ENCODE data around the gene ONECUT1. TPM values are rescaled to one million over a fixed set of nuclear protein-coding genes. Genes with fewer than 3 reads are reported as not detected.

Gene ONECUT1
- polyA plus RNA-seq, 2 of the 4 experiments (the other 2 are of a cell fraction) = 0.05 to 0.36 TPM

DNA sequence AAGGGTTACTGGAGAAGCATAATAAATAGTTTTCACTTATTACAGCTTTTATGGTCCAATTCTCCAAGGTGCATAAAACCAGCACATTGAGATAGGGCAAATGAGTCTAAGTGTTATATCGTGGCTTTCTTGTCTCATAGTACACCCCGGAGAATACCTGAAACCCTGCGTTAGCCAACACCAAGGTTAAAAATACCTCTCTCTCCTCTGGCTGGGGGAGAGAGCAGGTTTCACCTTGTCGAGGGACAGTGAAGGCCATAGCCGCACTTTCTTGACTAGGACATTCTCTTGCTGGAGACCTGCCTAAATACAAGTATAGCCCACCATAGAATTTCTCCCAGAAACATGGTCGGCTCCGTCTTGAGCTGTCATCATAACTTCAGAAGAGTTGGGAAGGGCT lies 59.5 kb downstream of the ONECUT1 start:
- no peak for ATAC-seq
- ChIA-PET CTCF (interaction anchor here (0.6 to 7.6 kb wide), 5 partner anchors 50 to 504 kb away, joined by 3 to 180 read pairs (median 3); no protein-coding TSS in a partner anchor), POLR2A (interaction anchor here (0.6 kb wide), 1 partner anchor 267 kb away, joined by 8 read pairs; no protein-coding TSS in a partner anchor)
- Histone ChIP-seq H3K9me3 (no peaks in the 10 kb centered on the region), H3K4me2 (no peak overlapping the region), H3K4me3 (no peak overlapping the region), H3K27ac (no peak overlapping the region), H3K4me1 (0 out of 3 replicates have a peak, but pooled peaks cover 3% of the 10 kb centered on the region)
- no peak for FAIRE-seq
- DNase-seq (ENCODE audit: low read depth in 1 of 2, low spot score in 1 of 2) = no peak
- 80% methylated on average over 7 of the region's 7 CpGs for WGBS (ENCODE audit: missing lambda C conversion rate)
- TF ChIP-seq RFX5 (IDR thresholded peaks at IDR 0.05) (no peak), HOXA7 (CRISPR knock-in tag; IDR thresholded peaks at IDR 0.05) (no peak), ESRRA (IDR thresholded peaks at IDR 0.05; ENCODE audit: borderline replicate concordance, low read length) (no peak), CBX8 (IDR thresholded peaks at IDR 0.05) (no peak), RARB (CRISPR knock-in tag; IDR thresholded peaks at IDR 0.05) (no peak), GATA3 (IDR thresholded peaks at IDR 0.05; ENCODE audit: borderline replicate concordance) (no peak)

DNA sequence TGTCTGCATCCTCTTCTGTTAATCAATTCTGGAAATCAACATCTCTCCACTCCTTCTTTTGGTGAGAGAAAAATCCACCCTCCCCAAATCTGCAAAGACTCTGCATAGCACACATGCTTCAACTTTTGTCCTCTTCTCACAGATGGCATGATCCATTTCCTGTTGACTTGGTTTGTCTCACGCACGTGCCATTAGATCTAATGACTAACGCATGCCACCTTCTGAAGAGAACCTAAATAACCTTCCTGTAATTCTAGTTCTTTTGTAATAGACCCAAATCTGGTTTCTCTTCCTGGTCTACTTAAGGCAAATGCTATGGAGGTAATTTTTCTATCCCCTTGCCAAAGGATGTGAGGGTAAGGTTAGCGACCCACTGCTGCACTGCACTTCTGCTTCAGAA lies 60.0 kb downstream of the ONECUT1 start:
- POLR2A ChIA-PET = interaction anchor here (0.6 kb wide), 1 partner anchor 267 kb away, joined by 8 read pairs; no protein-coding TSS in a partner anchor
- DNase-seq (ENCODE audit: low read depth in 1 of 2, low spot score in 1 of 2) (peak in 1 of 2 experiments; percentile 35), FAIRE-seq (peak; percentile 18), ATAC-seq (no peak)
- H3K4me2 ChIP-seq = no peak overlapping the region
- WGBS (ENCODE audit: missing lambda C conversion rate) = 76% methylated on average over 4 of the region's 4 CpGs
- TF ChIP-seq FOSL2 (IDR thresholded peaks at IDR 0.05) = no peak
- TF ChIP-seq FOSL2 (CRISPR knock-in tag; IDR thresholded peaks at IDR 0.05) = peak; percentile 1; the same call in 1 of the 2 replicates
- no peak for TF ChIP-seq NR3C1 (IDR thresholded peaks at IDR 0.05)
- no peak overlapping the region for H3K4me3 ChIP-seq
- H3K9me3 ChIP-seq = no peaks in the 10 kb centered on the region
- 0 out of 3 replicates have a peak, but pooled peaks cover 3% of the 10 kb centered on the region for H3K4me1 ChIP-seq
- H3K27ac ChIP-seq = no peak overlapping the region
- CTCF ChIA-PET = interaction anchor here (0.6 to 7.6 kb wide), 5 partner anchors 51 to 503 kb away, joined by 3 to 180 read pairs (median 3); no protein-coding TSS in a partner anchor

- no peak overlapping the region for H3K4me2 ChIP-seq
- WGBS (ENCODE audit: missing lambda C conversion rate) = 55% methylated on average over 2 of the region's 2 CpGs
- POLR2A ChIA-PET = no interaction called here
- 0 out of 3 replicates have a peak, but pooled peaks cover 3% of the 10 kb centered on the region for H3K4me1 ChIP-seq
- TF ChIP-seq FOSL2 (IDR thresholded peaks at IDR 0.05) (0 out of 2 replicates have a peak, but pooled peaks have one; percentile 3), FOSL2 (CRISPR knock-in tag; IDR thresholded peaks at IDR 0.05) (no peak)
- TF ChIP-seq, protein P1, sequence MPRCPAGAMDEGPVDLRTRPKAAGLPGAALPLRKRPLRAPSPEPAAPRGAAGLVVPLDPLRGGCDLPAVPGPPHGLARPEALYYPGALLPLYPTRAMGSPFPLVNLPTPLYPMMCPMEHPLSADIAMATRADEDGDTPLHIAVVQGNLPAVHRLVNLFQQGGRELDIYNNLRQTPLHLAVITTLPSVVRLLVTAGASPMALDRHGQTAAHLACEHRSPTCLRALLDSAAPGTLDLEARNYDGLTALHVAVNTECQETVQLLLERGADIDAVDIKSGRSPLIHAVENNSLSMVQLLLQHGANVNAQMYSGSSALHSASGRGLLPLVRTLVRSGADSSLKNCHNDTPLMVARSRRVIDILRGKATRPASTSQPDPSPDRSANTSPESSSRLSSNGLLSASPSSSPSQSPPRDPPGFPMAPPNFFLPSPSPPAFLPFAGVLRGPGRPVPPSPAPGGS (IDR thresholded peaks at IDR 0.05) = no peak
- ATAC-seq = no peak
- CTCF ChIA-PET = interaction anchor here (0.6 to 7.6 kb wide), 3 partner anchors 397 to 571 kb away, joined by 3 to 180 read pairs (median 4); no protein-coding TSS in a partner anchor
- DNase-seq (ENCODE audit: low read depth in 1 of 2, low spot score in 1 of 2) = no peak
- H3K4me3 ChIP-seq = no peak overlapping the region
- H3K27ac ChIP-seq = no peak overlapping the region
- H3K9me3 ChIP-seq = no peaks in the 10 kb centered on the region
- no peak for FAIRE-seq
Measured at GRCh38 chr15:52728899-52729298, 61.2 kb downstream of the ONECUT1 start.

GRCh38 chr15:52727815-52728214 lies 62.3 kb downstream of the ONECUT1 start:
- H3K4me1 ChIP-seq = 0 out of 3 replicates have a peak, but pooled peaks cover 3% of the 10 kb centered on the region
- 69% methylated on average over 3 of the region's 3 CpGs for WGBS (ENCODE audit: missing lambda C conversion rate)
- FAIRE-seq (no peak), DNase-seq (ENCODE audit: low read depth in 1 of 2, low spot score in 1 of 2) (no peak), ATAC-seq (no peak)
- H3K27ac ChIP-seq = no peak overlapping the region
- no peak overlapping the region for H3K4me2 ChIP-seq
- no peaks in the 10 kb centered on the region for H3K9me3 ChIP-seq
- CTCF ChIA-PET = interaction anchor here (0.9 kb wide), 1 partner anchor 471 kb away, joined by 4 read pairs; no protein-coding TSS in a partner anchor
- POLR2A ChIA-PET = no interaction called here
- H3K4me3 ChIP-seq = no peak overlapping the region
- no peak for TF ChIP-seq ESRRA (IDR thresholded peaks at IDR 0.05; ENCODE audit: borderline replicate concordance, low read length)
- TF ChIP-seq HOXB13 (CRISPR knock-in tag; IDR thresholded peaks at IDR 0.05; ENCODE audit: low read depth) = no peak
- TF ChIP-seq NPAS2 (CRISPR knock-in tag; IDR thresholded peaks at IDR 0.05; ENCODE audit: borderline replicate concordance) = no peak
- no peak for TF ChIP-seq POLR2AphosphoS2 (conservative IDR thresholded peaks at IDR 0.05; ENCODE audit: low read length)
- no peak for TF ChIP-seq KDM5A (IDR thresholded peaks at IDR 0.05)
- no peak for TF ChIP-seq SMC3 (IDR thresholded peaks at IDR 0.05)
- TF ChIP-seq CHD2 (IDR thresholded peaks at IDR 0.05; ENCODE audit: low read length, partially characterized antibody) = no peak
- no peak for TF ChIP-seq ELK1 (IDR thresholded peaks at IDR 0.05; ENCODE audit: low read depth, low read length)
- no peak for TF ChIP-seq RCOR1 (IDR thresholded peaks at IDR 0.05; ENCODE audit: low read depth, low read length)
- TF ChIP-seq HOXA7 (CRISPR knock-in tag; IDR thresholded peaks at IDR 0.05) = no peak
- no peak for TF ChIP-seq NR3C1 (IDR thresholded peaks at IDR 0.05)
- no peak for TF ChIP-seq JUNB (IDR thresholded peaks at IDR 0.05)
- TF ChIP-seq BHLHE40 (IDR thresholded peaks at IDR 0.05; ENCODE audit: low read depth, low read length) = no peak
- TF ChIP-seq CHD4 (IDR thresholded peaks at IDR 0.05; ENCODE audit: borderline replicate concordance) = no peak
- no peak for TF ChIP-seq CBX2 (IDR thresholded peaks at IDR 0.05; ENCODE audit: borderline replicate concordance, low read depth)
- TF ChIP-seq TFCP2L1 (CRISPR knock-in tag; IDR thresholded peaks at IDR 0.05) = no peak
- TF ChIP-seq EHF (CRISPR knock-in tag; IDR thresholded peaks at IDR 0.05) = no peak
- TF ChIP-seq PBX3 (IDR thresholded peaks at IDR 0.05) = no peak
